Keratinocyte (primary cell): Measurements from ENCODE around the gene FLNB. TPM values are rescaled to one million over a fixed set of nuclear protein-coding genes. Genes with fewer than 3 reads are reported as not detected.

Source experiments
- DNase-seq: peaks from one replicate; pipeline ENCODE4 v3.0.0-alpha.2; 2011; ENCODE audit warnings: low read depth, missing footprints, low spot score
- FAIRE-seq: peaks from 2 replicates; lab custom pipeline; 2011; peaks lifted over from hg19 to GRCh38; lab: Jason Lieb, UNC
- H2AFZ ChIP-seq: 2 replicates; pipeline ENCODE4 v1.6.0; 2012; ENCODE audit warnings: low read length, control low read depth, inconsistent platforms; ENCODE audit not compliant: control insufficient read depth
- H3K27ac ChIP-seq: 2 replicates; pipeline ENCODE4 v1.5.1; 2011; ENCODE audit warnings: low read length; ENCODE audit not compliant: control insufficient read depth, insufficient read depth
- H3K27me3 ChIP-seq: 3 replicates; pipeline ENCODE4 v1.6.0; 2011; ENCODE audit warnings: low read length; ENCODE audit not compliant: control insufficient read depth, insufficient read depth; ENCODE audit errors: extremely low read depth
- H3K36me3 ChIP-seq, 2 experiments: 2 replicates in 1 of 2; 3 replicates in 1 of 2; pipeline ENCODE4 v1.5.1; 2011; ENCODE audit warnings: low read length in 2 of 2, mild to moderate bottlenecking in 1 of 2; ENCODE audit not compliant: control insufficient read depth in 2 of 2, insufficient read depth in 2 of 2; ENCODE audit errors: extremely low read depth in 1 of 2
- H3K4me1 ChIP-seq: 3 replicates; pipeline ENCODE4 v1.5.1; 2011; ENCODE audit warnings: low read length; ENCODE audit not compliant: control insufficient read depth, insufficient read depth; ENCODE audit errors: extremely low read depth
- H3K4me2 ChIP-seq: 3 replicates; pipeline ENCODE4 v1.6.0; 2011; ENCODE audit warnings: low read depth, low read length; ENCODE audit not compliant: control insufficient read depth, insufficient read depth; ENCODE audit errors: extremely low read depth
- H3K4me3 ChIP-seq, 3 experiments: fragments of 200-600 bp in 1 of 3; sonication (generic) in 1 of 3; 2 replicates in 2 of 3; 3 replicates in 1 of 3; pipeline ENCODE4 v1.5.1; 2011 to 2016; ENCODE audit warnings: low read length in 3 of 3, mild to moderate bottlenecking in 3 of 3, control low read depth in 2 of 3, inconsistent platforms in 1 of 3, low read depth in 1 of 3, mixed read lengths in 1 of 3, mixed run types in 1 of 3, moderate library complexity in 1 of 3; ENCODE audit not compliant: control insufficient read depth in 2 of 3, insufficient read depth in 2 of 3; ENCODE audit errors: extremely low read depth in 1 of 3
- H3K79me2 ChIP-seq: 2 replicates; pipeline ENCODE4 v1.6.0; 2012; ENCODE audit warnings: low read length; ENCODE audit not compliant: control insufficient read depth, insufficient read depth
- H3K9ac ChIP-seq: 3 replicates; pipeline ENCODE4 v1.6.0; 2011; ENCODE audit warnings: low read length; ENCODE audit not compliant: control insufficient read depth, insufficient read depth; ENCODE audit errors: extremely low read depth
- H3K9me1 ChIP-seq: 3 replicates; pipeline ENCODE4 v1.6.0; 2011; ENCODE audit warnings: low read length; ENCODE audit not compliant: control insufficient read depth, insufficient read depth; ENCODE audit errors: extremely low read depth
- H3K9me3 ChIP-seq: 2 replicates; pipeline ENCODE4 v1.5.1; 2012; ENCODE audit warnings: low read depth, low read length; ENCODE audit not compliant: control insufficient read depth
- H4K20me1 ChIP-seq: 3 replicates; pipeline ENCODE4 v1.6.0; 2011; ENCODE audit warnings: low read length; ENCODE audit not compliant: control insufficient read depth, insufficient read depth; ENCODE audit errors: extremely low read depth
- CTCF ChIP-seq, 3 experiments: IDR thresholded peaks in 1 of 3; conservative IDR thresholded peaks in 1 of 3; optimal IDR thresholded peaks in 1 of 3; 2 replicates in 2 of 3; 3 replicates in 1 of 3; pipeline versions ENCODE3 to v1.5.1; 2011; ENCODE audit warnings: low read length in 3 of 3, mild to moderate bottlenecking in 3 of 3, moderate library complexity in 2 of 3, control low read depth in 1 of 3, inconsistent platforms in 1 of 3; ENCODE audit not compliant: insufficient read depth in 2 of 3; ENCODE audit errors: extremely low read depth in 1 of 3
- EZH2 ChIP-seq: IDR thresholded peaks from one replicate; pipeline ENCODE4 v1.6.1; 2012; ENCODE audit warnings: inconsistent platforms, mild to moderate bottlenecking, low read length, moderate library complexity
- dilution Hi-C: fragments of 300-500 bp; cut with MboI; formaldehyde crosslinking; loops from one replicate; pipeline ENCODE4 v1.7.0; 2020; ENCODE audit warnings: low sequenced_read_pairs; ENCODE audit not compliant: extremely low pct_ligation_motif_present
- polyA plus RNA-seq, 5 experiments: library from polyadenylated mRNA; depleted of rRNA in 3 of 5; stranded (reverse) in 3 of 5; stranded (forward) in 1 of 5; unstranded in 1 of 5; fragments of >200 nt; gene quantifications; 1 replicate in 1 of 5; 2 replicates in 3 of 5; 3 replicates in 1 of 5; pipeline versions ENCODE4 v1.2.1 to v1.2.3, GENCODE V29; 2011 to 2012; ENCODE audit warnings: missing spikeins in 2 of 5, low read depth in 1 of 5, low replicate concordance in 1 of 5

FLNB gene
- polyA plus RNA-seq, 1 donor (not counting 4 experiments of a cell fraction or from before 2014, with no cell fraction given) = 289 TPM

GRCh38 chr3:58047826-58048225 lies 39.6 kb downstream of the FLNB start:
- Histone ChIP-seq H3K79me2 (peaks cover 98% of the 10 kb centered on the region), H2AFZ (no peak overlapping the region), H3K27me3 (no peaks in the 10 kb centered on the region), H3K9ac (no peak overlapping the region), H3K27ac (peak overlapping the region; percentile 93), H3K9me1 (peaks cover 12% of the 10 kb centered on the region), H3K9me3 (no peaks in the 10 kb centered on the region), H3K4me2 (peak overlapping the region; percentile 90), H3K4me1 (peaks cover 74% of the 10 kb centered on the region), H3K4me3 (peak overlapping the region in 2 of 3 experiments; percentile 2 to 6), H3K36me3 (peaks cover 10 to 30% of the 10 kb centered on the region in 2 experiments), H4K20me1 (peaks cover 70% of the 10 kb centered on the region)
- dilution Hi-C loops = no loop called here
- DNase-seq (no peak), FAIRE-seq (no peak)
- TF ChIP-seq CTCF (optimal IDR thresholded peaks at IDR 0.05 in 1 of 3, IDR thresholded peaks at IDR 0.05 in 1 of 3, conservative IDR thresholded peaks at IDR 0.05 in 1 of 3; ENCODE audit: extremely low read depth in 1 of 3, insufficient read depth in 2 of 3, low read length in 3 of 3) (no peak), EZH2 (no peak)

- H3K79me2 ChIP-seq = peaks cover 98% of the 10 kb centered on the region
- FAIRE-seq (no peak), DNase-seq (no peak)
- H3K4me3 ChIP-seq = peak overlapping the region in 2 of 3 experiments; percentile 2 to 6
- no peak overlapping the region for H2AFZ ChIP-seq
- H3K4me2 ChIP-seq = peak overlapping the region; percentile 90
- no peaks in the 10 kb centered on the region for H3K27me3 ChIP-seq
- dilution Hi-C loops = no loop called here
- H3K4me1 ChIP-seq = peaks cover 77% of the 10 kb centered on the region
- no peak for TF ChIP-seq CTCF (optimal IDR thresholded peaks at IDR 0.05 in 1 of 3, IDR thresholded peaks at IDR 0.05 in 1 of 3, conservative IDR thresholded peaks at IDR 0.05 in 1 of 3; ENCODE audit: extremely low read depth in 1 of 3, insufficient read depth in 2 of 3, low read length in 3 of 3)
- no peak for TF ChIP-seq EZH2
- peaks cover 10 to 32% of the 10 kb centered on the region in 2 experiments for H3K36me3 ChIP-seq
- peak overlapping the region; percentile 93 for H3K27ac ChIP-seq
- peaks cover 71% of the 10 kb centered on the region for H4K20me1 ChIP-seq
- peak overlapping the region; percentile 80 for H3K9ac ChIP-seq
- H3K9me1 ChIP-seq = peaks cover 12% of the 10 kb centered on the region
- no peaks in the 10 kb centered on the region for H3K9me3 ChIP-seq
These were observed 40.1 kb downstream of the FLNB start for GRCh38 chr3:58048301-58048700.
